IPS-NIHi11 (cell line): ENCODE results near the gene PGAM4.
"Not testable (repeated sequence)": the region's sequence is repeated elsewhere in the genome, so short reads cannot be mapped to it uniquely, and the experiment has no call there.

Experiments used
- DNase-seq: peaks from one replicate; pipeline ENCODE4 v3.0.0; 2012; ENCODE audit warnings: mixed read lengths, low spot score

PGAM4 gene

DNA sequence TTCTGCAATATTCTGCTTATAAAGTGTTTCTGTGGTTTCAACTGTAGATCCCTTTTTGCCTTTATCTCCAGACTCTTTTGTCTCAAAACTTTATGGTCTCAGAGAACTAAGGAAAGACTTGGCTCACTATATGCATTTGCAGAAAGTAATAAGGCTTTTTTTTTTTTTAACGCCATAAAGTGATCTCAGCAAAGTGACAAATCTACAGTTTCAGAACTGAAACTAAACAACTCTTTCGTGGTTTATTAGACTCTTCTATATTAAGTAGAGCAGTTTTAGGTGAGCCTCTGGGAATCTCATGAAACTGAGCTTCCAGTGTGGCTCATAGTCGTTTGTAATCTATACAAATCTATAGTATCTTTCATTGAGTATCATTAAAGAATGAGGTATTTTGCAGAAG, 43.7 kb downstream of the PGAM4 start:
- DNase-seq, result no peak

DNA sequence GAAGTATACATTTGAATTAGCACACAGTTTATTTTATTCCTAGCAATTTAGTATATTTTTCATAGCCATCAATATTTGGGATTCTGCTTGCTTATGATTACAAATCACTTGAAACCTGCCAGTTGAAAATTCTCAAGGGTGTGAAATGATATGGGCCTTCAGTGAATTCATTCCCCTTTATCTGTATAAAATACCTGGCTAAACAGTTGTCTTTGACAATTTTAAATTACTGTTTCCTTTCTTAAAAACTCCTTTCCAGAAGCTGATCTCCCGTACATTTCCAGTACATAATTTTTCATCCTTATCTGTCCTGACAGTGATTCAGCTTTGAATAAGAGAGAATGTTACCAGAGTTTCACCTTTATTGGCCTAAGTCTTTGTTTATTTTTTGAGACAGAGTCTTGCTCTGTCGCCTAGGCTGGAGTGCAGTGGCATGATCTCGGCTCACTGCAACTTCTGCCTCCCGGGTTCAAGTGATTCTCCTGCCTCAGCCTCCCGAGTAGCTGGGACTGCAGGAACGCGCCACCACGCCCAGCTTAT, 45.0 kb downstream of the PGAM4 start:
- no peak for DNase-seq

DNA sequence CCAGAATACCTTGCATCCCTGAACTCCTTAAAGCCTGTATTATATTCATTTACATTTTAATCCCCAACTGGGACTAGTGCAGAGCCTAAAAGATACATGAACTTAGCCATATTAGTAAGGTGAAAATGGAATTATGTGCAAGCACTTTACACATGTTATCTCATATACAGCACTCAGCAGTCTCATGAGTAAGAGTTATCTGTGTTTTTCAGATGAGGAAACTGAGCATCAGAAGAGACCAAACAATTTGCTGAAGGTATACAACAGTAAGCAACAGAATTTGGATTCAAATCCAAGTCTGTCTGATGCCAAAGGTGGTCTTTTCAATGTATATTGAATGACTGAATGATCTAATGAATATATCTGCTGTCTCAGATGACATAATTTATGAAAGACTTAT, 46.7 kb downstream of the PGAM4 start:
- no peak for DNase-seq

DNA sequence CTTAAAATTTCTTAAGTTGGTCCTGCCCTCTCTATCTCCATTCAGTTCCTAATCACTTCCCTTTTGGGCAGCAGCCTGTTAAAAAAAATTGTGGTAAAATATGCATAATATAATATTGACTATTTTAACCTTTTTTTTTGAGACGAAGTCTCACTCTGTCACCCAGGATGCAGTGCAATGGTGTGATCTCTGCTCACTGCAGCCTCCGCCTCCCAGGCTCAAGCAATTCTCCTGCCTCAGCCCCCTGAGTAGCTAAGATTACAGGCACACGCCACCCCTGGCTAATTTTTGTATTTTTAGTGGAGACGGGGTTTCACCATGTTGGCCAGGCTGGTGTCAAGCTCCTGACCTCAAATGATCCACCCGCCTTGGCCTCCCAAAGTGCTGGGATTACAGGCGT, 50.1 kb downstream of the PGAM4 start:
- DNase-seq, result not testable (repeated sequence)

DNA sequence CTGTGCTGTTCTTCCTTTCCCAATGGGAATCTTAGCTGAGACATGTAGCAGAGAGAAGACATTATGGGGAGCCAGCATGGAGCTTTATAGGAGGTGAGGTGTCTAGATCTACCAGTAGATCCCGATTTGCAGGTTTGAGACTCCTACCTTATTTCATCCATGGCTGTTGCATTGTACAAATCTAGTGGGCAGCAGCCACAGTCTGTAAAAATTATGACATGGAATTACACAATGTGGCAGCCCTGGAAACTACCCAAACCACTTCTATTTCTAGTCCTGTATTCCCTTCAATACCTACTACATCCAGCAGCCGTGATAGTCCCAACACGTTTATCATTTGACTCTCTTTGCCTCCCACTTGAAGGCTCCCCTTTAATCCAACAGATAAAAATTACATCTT, 50.9 kb downstream of the PGAM4 start:
- no peak for DNase-seq
